Suprapubic skin (tissue), 4 donors: Measurements from ENCODE around the gene CCL19. TPM values are rescaled to one million over a fixed set of nuclear protein-coding genes. Genes with fewer than 3 reads are reported as not detected.

ENCODE experiments used
- DNase-seq, 2 donors: peaks; one replicate each; pipeline ENCODE4 v3.0.0-alpha.2; 2019; ENCODE audit warnings: low spot score in 2 of 2
- H3K27ac ChIP-seq: fragments of 200-600 bp; sonication (generic); one replicate; pipeline ENCODE4 v1.5.1; 2019
- H3K27me3 ChIP-seq: fragments of 200-600 bp; sonication (generic); one replicate; pipeline ENCODE4 v1.5.1; 2019
- H3K36me3 ChIP-seq: fragments of 200-600 bp; sonication (generic); one replicate; pipeline ENCODE4 v1.5.1; 2019
- H3K4me1 ChIP-seq: fragments of 200-600 bp; sonication (generic); one replicate; pipeline ENCODE4 v1.5.1; 2019
- H3K4me3 ChIP-seq: fragments of 200-600 bp; sonication (generic); one replicate; pipeline ENCODE4 v1.5.1; 2019; ENCODE audit warnings: mild to moderate bottlenecking
- H3K9me3 ChIP-seq: fragments of 200-600 bp; sonication (generic); one replicate; pipeline ENCODE4 v1.5.1; 2019
- CTCF ChIP-seq, 2 donors: fragments of 200-600 bp in 1 of 2; fragments of 450-650 bp in 1 of 2; sonication (generic) in 1 of 2; IDR thresholded peaks; one replicate each; pipeline ENCODE4 v1.5.1; 2016 to 2019; ENCODE audit warnings: antibody characterized with exemption in 2 of 2, mild to moderate bottlenecking in 1 of 2, moderate library complexity in 1 of 2
- EP300 ChIP-seq: sonication (generic); formaldehyde crosslinking; IDR thresholded peaks from one replicate; pipeline ENCODE4 v1.6.1; 2017; ENCODE audit warnings: antibody characterized with exemption
- POLR2A ChIP-seq, 2 donors: fragments of 450-650 bp; IDR thresholded peaks; one replicate each; pipeline ENCODE4 v1.6.1; 2017; ENCODE audit warnings: antibody characterized with exemption in 2 of 2, mild to moderate bottlenecking in 2 of 2, moderate library complexity in 2 of 2
- POLR2AphosphoS5 ChIP-seq, 3 donors: sonication (generic); formaldehyde crosslinking; IDR thresholded peaks; one replicate each; pipeline ENCODE4 v1.6.1; 2017; ENCODE audit warnings: antibody characterized with exemption in 3 of 3
- WGBS: methylation state at CpG from one replicate; pipeline ENCODE4 v1.1.5; 2018; 5-methylcytosine and 5-hydroxymethylcytosine counted together
- total RNA-seq, 4 donors: library from RNA; depleted of rRNA; stranded (reverse); fragments of >200 nt; gene quantifications; one replicate each; pipeline ENCODE4 v1.1.0, GENCODE V29; 2016

Gene CCL19
- total RNA-seq, 4 donors from 2014 or later = 1.3 to 5.4 (median 3.3) TPM

GRCh38 chr9:34659592-34660253 is 31.4 kb downstream of the CCL19 start:
- DNase-seq = no peak
- Histone ChIP-seq H3K9me3 (no peaks in the 10 kb centered on the region), H3K36me3 (peaks cover 28% of the 10 kb centered on the region), H3K4me1 (peaks cover 76% of the 10 kb centered on the region), H3K27me3 (no peaks in the 10 kb centered on the region), H3K4me3 (no peak overlapping the region), H3K27ac (peak overlapping the region; percentile 61)
- TF ChIP-seq POLR2A (IDR thresholded peaks at IDR 0.05) (no peak), EP300 (no peak), POLR2AphosphoS5 (IDR thresholded peaks at IDR 0.05) (no peak), CTCF (IDR thresholded peaks at IDR 0.05) (no peak)
- WGBS = 56% methylated on average over 4 of the region's 8 CpGs

GRCh38 chr9:34658461-34658860 is 32.6 kb downstream of the CCL19 start:
- no peaks in the 10 kb centered on the region for H3K27me3 ChIP-seq
- H3K4me1 ChIP-seq = peaks cover 76% of the 10 kb centered on the region
- H3K36me3 ChIP-seq = peaks cover 28% of the 10 kb centered on the region
- H3K27ac ChIP-seq = no peak overlapping the region
- H3K9me3 ChIP-seq = no peaks in the 10 kb centered on the region
- no peak overlapping the region for H3K4me3 ChIP-seq
- WGBS = 78% methylated on average over 14 of the region's 14 CpGs
- DNase-seq = no peak
- TF ChIP-seq CTCF (IDR thresholded peaks at IDR 0.05) (no peak), POLR2A (IDR thresholded peaks at IDR 0.05) (no peak)

GRCh38 chr9:34656992-34657391 is 34.1 kb downstream of the CCL19 start:
- WGBS = 81% methylated on average over 4 of the region's 5 CpGs
- H3K27me3 ChIP-seq = no peaks in the 10 kb centered on the region
- no peak overlapping the region for H3K4me3 ChIP-seq
- no peak for TF ChIP-seq POLR2A (IDR thresholded peaks at IDR 0.05)
- no peak for TF ChIP-seq CTCF (IDR thresholded peaks at IDR 0.05)
- TF ChIP-seq EP300 = no peak
- no peak for TF ChIP-seq POLR2AphosphoS5 (IDR thresholded peaks at IDR 0.05)
- no peak overlapping the region for H3K27ac ChIP-seq
- peaks cover 28% of the 10 kb centered on the region for H3K36me3 ChIP-seq
- H3K9me3 ChIP-seq = no peaks in the 10 kb centered on the region
- peaks cover 78% of the 10 kb centered on the region for H3K4me1 ChIP-seq
- DNase-seq = no peak

- H3K4me1 ChIP-seq = peaks cover 79% of the 10 kb centered on the region
- H3K27ac ChIP-seq = peak overlapping the region; percentile 71
- H3K9me3 ChIP-seq = no peaks in the 10 kb centered on the region
- no peak overlapping the region for H3K4me3 ChIP-seq
- no peaks in the 10 kb centered on the region for H3K27me3 ChIP-seq
- TF ChIP-seq EP300 = no peak
- no peak for TF ChIP-seq POLR2AphosphoS5 (IDR thresholded peaks at IDR 0.05)
- TF ChIP-seq POLR2A (IDR thresholded peaks at IDR 0.05) = no peak
- no peak for TF ChIP-seq CTCF (IDR thresholded peaks at IDR 0.05)
- 62% methylated on average over 5 of the region's 5 CpGs for WGBS
- DNase-seq = no peak
- H3K36me3 ChIP-seq = peaks cover 13% of the 10 kb centered on the region
These were observed 35.7 kb downstream of the CCL19 start for GRCh38 chr9:34655394-34655793.

- WGBS = 16% methylated on average over 11 of the region's 11 CpGs
- H3K4me3 ChIP-seq = no peak overlapping the region
These were observed 36.6 kb downstream of the CCL19 start for GRCh38 chr9:34654323-34655051.

More at GRCh38 chr9:34654323-34655051, 36.6 kb downstream of the CCL19 start:
- DNase-seq = peak in 1 of 2 donors; percentile 87
- Histone ChIP-seq H3K4me1 (peaks cover 73% of the 10 kb centered on the region), H3K9me3 (no peaks in the 10 kb centered on the region), H3K27ac (peak overlapping the region; percentile 71), H3K36me3 (peaks cover 9% of the 10 kb centered on the region), H3K27me3 (no peaks in the 10 kb centered on the region)
- TF ChIP-seq POLR2A (IDR thresholded peaks at IDR 0.05) = no peak
- no peak for TF ChIP-seq CTCF (IDR thresholded peaks at IDR 0.05)
- peak in 2 of 3 donors; percentile 49 to 70 for TF ChIP-seq POLR2AphosphoS5 (IDR thresholded peaks at IDR 0.05)
- TF ChIP-seq EP300 = no peak
